ENCODE results near the gene SPRING1.

Gene SPRING1

GRCh38 chr12:116691205-116691604 is 46.7 kb downstream of the SPRING1 start:
- no peak for DNase-seq
- intact Hi-C loops (cut with DNase I), result no loop called here

GRCh38 chr12:116689979-116690744 is 47.7 kb downstream of the SPRING1 start:
- no peak for DNase-seq
- intact Hi-C loops (cut with DNase I), result no loop called here

- no peak for DNase-seq
- intact Hi-C loops (cut with DNase I), result no loop called here
These were observed 48.3 kb downstream of the SPRING1 start for GRCh38 chr12:116689521-116689920.

Measured in posterior cingulate gyrus (tissue), 11 donors.